ENCODE data around the gene FAM131C.
"Not testable (repeated sequence)": the region's sequence is repeated elsewhere in the genome, so short reads cannot be mapped to it uniquely, and the experiment has no call there.

Gene FAM131C, protein sequence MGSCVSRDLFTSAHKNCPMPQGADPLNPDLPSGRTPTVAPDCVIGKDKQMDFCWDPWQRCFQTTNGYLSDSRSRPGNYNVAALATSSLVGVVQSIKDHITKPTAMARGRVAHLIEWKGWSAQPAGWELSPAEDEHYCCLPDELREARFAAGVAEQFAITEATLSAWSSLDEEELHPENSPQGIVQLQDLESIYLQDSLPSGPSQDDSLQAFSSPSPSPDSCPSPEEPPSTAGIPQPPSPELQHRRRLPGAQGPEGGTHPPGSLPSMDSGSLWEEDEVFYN

DNA sequence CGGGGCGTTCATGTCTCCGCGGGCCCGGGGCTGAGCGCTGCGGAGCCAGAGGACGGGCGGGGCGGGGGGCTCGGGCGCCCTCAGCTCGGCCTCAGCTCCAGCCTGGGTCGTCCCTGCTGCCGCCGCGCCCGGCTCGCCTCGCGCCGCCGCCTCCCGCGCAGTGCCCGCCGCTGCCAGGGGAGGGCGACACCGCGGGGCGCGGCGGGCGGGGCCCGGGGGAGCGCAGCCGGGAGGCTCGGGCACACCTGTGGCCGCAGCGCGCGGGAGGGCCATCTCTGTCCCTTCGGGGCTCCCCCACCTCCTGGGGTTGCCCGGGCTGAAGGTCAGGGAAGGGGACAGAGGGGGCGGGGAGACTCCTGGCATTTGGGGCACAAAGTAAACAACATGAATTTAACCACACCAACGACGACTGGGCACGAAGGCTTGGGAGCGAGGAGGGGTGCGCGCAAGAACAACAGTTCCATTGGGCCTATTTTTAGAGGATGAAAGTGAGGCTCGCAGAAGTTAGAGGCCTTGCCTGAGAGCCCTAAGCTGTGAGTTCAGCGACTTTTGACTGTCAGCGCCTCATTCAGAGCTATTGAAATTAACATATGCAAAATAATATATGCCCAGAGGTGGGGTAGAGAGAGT, at the start of gene FAM131C:
Gene FAM131C, minus strand, starts transcription at position 162 of the 630 bp plus-strand sequence. CDS start 209 bp downstream, outside the sequence.
- peak; percentile 28 for DNase-seq

GRCh38 chr1:16122916-16123315, 49.5 kb upstream of the FAM131C start:
- no peak for DNase-seq

GRCh38 chr1:16122350-16122881, 49.0 kb upstream of the FAM131C start:
- DNase-seq, result no peak

GRCh38 chr1:16120940-16121410, 47.5 kb upstream of the FAM131C start:
- no peak for DNase-seq

GRCh38 chr1:16120407-16120806, 47.0 kb upstream of the FAM131C start:
- DNase-seq, result no peak

DNA sequence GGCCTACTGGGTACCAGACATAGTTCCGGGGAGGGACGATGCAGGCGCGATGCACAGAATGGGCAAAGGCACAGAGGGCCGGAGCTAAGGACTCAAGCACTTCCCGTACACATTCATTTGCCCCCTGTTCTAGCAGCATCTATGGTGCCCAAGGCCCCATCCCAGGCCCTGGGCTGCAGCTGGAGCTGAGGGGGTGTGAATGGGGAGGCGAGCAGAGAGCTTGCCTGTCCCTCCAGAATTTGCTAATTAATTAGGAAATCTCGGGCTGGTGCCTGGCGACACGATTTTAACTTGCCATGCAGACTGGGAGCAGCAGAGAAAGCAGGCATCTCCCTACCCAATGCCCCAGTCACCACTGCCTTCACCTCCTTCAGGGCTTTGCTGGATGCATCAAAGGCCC, 46.5 kb upstream of the FAM131C start:
- DNase-seq, result no peak

- DNase-seq, result no peak
Observed at GRCh38 chr1:16119504-16119903, 46.1 kb upstream of the FAM131C start.

DNA sequence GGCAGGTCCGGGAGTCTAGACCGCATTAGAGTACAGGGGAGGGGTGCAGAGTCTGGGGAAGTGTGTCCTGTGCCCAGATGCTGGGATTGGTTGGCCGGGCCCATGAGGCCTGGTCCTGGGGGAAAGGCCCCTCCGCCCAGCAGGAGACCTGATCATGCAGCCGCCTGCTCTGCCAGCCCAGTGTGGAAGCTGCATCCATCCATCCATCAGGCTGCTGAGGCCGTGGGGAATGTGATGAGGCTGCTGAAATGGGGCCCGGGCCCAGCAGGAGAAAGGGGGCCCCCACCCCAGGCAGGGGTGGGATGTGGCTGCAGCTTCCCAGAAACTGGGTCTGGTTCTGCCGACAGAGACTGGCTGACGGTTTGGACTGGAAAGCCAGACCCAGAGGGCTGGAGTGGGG, 45.3 kb upstream of the FAM131C start:
- no peak for DNase-seq

DNA sequence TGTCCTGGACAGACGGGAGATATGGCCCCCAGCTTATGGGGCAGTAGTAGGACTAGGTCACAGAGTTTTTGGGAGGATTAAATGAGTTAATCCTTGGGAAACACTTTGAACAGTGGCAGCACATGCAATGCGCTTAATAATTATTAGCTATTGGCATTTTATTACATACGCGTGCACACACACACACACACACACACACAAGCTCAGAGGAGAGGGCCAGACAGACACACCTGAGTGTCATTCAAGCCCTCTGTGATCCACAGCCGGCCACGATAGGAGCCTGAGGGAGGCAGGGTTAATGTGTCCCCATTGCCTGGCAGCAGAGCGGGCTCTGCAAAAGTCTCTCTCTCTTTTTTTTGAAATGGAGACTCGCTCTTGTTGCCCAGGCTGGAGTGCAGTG, 44.5 kb upstream of the FAM131C start:
- DNase-seq, result no peak

DNA sequence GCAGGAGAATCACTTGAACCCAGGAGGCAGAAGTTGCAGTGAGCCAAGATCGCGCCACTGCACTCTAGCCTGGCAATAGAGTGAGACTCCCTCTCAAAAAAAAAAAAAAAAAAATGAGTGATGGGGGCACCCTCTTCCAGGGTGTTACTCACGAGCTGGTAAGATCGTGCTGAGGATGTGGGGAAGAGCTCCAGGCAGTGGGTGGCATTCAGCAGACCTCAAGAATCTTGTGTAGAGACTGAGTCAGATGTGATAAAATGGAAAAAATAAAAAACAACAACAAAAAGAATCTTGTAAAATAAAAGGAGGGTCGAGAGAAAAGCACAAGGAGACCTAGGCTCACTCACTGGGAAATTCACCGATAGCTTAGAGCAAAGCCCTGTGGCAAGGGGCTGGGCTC, 43.9 kb upstream of the FAM131C start:
- DNase-seq, result no peak

GRCh38 chr1:16116625-16117024, 43.2 kb upstream of the FAM131C start:
- no peak for DNase-seq

GRCh38 chr1:16116002-16116401, 42.6 kb upstream of the FAM131C start:
- no peak for DNase-seq

GRCh38 chr1:16115468-16115983, 42.1 kb upstream of the FAM131C start:
- no peak for DNase-seq

GRCh38 chr1:16114527-16115467, 41.3 kb upstream of the FAM131C start:
- DNase-seq, result no peak

DNA sequence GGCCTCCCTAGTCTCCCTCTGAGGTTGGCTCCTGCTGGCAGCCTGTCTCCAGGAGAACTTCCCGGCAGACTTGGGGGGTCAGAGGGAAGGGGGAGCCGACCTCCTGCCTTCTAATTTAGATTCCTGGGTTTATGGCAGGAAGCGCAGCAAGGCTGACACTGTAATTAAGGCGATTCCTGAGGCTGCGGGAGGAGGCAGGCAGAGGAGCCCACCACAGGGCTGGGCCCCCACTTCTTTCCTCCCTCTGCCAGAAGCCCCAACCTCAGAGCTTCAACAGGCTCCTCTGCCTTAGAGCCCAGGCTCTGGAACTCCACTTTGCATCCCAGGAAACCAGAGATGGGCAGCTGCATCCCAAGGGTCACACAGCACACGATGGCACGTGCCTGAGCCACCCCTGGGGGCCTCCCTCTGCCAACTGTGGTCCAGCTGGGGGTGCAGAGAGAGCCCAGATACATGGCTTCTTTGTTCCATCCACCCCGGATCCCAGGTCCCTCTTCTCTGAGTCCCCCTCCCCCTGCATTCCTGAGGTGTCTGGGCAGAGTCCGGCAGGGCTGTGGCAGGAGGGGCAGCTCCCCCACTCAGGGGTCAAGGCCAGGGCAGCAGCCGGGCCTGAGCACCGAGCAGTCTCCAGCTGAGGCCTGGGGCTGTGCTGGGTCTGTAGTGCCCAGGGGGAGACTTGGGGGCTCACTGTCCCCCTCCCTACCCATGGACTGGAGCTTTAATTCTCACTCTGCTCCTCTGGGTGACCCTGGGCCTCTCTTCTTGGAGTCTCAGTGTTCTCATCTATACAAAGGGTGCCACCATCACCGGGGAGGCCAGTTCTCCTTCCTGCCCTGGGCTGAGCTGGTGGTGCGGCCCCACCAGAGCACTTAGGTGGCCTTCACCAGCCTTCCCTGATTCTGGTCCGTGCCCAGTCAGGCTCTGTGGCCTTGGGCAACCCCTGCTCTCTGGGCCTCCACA, 39.4 kb upstream of the FAM131C start:
- DNase-seq, result no peak

GRCh38 chr1:16111771-16112595, 38.5 kb upstream of the FAM131C start:
- DNase-seq, result no peak

DNA sequence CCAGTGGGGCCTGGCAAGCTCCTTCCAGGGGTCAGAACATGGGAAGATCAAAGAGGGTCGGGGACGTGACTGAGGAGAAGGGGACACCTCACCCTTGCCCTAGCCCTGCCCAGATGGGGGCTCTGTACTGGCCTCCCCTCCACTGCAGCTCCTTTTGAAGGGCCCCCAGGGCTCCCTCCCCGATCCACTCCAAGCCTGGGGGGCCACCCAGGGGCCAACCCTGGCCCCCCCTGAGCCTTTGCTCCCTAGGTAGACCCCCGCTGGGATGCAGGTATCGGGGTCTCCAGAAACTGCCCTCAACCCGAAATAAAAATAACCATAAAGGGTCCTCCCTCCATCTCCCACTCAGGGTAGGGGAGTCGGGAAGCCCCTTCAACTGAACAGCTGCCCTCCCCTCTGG, 37.4 kb upstream of the FAM131C start:
- no peak for DNase-seq

DNA sequence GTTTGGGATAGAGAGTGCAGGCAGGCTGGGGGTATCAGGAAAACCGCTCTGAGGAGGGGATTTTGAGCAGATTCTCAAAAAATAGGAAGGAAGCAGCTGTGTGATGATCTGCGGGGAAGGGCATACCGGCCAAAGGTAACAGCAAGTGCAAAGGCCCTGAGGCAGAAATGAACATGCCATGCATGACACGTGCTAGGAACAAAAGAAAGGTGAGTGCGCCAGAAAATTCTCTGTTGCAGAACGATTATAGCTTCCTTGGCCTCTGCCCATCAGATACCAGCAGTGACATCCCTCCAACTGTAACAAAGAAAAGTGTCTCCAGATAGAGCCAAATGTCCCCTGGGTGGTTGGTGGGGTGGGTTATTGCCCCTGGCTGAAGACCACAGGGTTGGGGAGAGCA, 37.0 kb upstream of the FAM131C start:
- no peak for DNase-seq

DNA sequence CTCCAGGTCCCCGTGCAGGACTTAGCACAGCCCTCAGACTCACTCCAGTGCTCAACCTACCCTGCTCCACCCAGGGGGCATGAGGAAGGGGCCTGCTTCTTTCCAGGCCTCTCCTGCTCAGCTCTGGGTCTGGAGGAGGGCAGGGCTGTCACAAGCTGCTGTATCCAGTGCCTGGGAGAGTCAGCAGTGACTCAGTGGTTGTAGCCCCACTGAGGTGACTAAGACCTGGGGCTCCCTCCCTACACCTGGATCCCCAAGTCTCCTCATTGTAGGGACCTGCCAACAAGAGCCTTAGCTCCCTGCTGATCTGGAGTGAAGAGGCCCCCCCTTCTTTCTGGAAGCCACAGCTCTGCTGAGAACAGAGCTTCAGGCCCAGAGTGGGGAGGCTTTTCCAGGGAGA, 36.1 kb upstream of the FAM131C start:
- DNase-seq, result no peak

- DNase-seq, result not testable (repeated sequence)
Observed at GRCh38 chr1:16107039-16107438, 33.6 kb upstream of the FAM131C start.

- no peak for DNase-seq
Observed at GRCh38 chr1:16101623-16102022, 28.2 kb upstream of the FAM131C start.

All from NCI-H2171 (cell line).